CD4-positive, alpha-beta T cell treated with Interleukin-6 at 100 ng/mL for 8 hours (primary cell): ENCODE data around the gene ITPR2.

ENCODE experiments used
- DNase-seq: peaks from one replicate; pipeline ENCODE4 v3.0.0-alpha.2; 2020; ENCODE audit warnings: mixed read lengths, low spot score

ITPR2 gene

GRCh38 chr12:26389343-26389742, 443.7 kb downstream of the ITPR2 start:
- DNase-seq: no peak

GRCh38 chr12:26384536-26384935, 448.5 kb downstream of the ITPR2 start:
- no peak for DNase-seq

GRCh38 chr12:26383041-26383440, 450.0 kb downstream of the ITPR2 start:
- no peak for DNase-seq

- no peak for DNase-seq
Observed at GRCh38 chr12:26380897-26381296, 452.1 kb downstream of the ITPR2 start.

- DNase-seq: no peak
Observed at GRCh38 chr12:26379777-26380467, 453.1 kb downstream of the ITPR2 start.

DNA sequence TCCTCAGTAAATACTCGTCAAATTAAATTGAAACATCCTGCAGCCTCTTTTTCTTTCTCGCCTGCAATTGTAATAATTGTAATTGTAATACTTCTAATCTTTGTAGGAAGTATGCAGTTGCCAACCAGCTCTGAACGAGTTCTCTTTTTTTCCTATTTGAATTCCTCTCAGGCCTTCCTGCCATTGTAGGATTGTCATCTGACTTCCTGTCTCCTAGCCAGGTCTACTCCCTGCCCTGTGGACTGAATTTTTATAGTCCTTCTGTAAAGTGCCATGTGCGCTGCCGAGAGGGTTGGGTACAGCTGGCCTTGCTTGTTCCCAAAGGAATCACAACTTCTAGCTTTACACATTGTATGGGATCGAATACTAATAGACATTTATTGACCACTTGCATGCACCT, 454.3 kb downstream of the ITPR2 start:
- no peak for DNase-seq

- DNase-seq: no peak
Observed at GRCh38 chr12:26374934-26375680, 457.9 kb downstream of the ITPR2 start.

- no peak for DNase-seq
Observed at GRCh38 chr12:26373606-26374495, 459.1 kb downstream of the ITPR2 start.

DNA sequence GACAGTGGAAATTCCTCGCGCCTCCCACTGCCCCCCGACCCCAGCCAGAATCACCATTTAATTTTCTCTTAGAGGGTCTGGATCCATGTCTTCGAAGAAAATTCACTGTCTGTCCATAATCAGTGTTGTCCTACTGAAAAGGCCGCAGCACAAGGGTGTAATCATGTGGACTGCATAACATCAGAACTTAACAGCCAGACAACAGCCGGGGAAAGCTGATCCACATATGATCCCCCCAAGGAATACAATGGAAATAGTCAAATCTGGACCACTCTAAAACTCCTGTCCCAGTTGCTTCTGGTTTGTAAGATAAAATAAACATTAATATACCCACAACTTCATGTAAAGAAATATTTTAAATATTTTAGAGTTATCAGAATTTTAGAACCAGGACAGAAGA, 460.1 kb downstream of the ITPR2 start:
- no peak for DNase-seq

- DNase-seq: no peak
Observed at GRCh38 chr12:26370098-26370497, 462.9 kb downstream of the ITPR2 start.

- DNase-seq: no peak
Observed at GRCh38 chr12:26369588-26369987, 463.4 kb downstream of the ITPR2 start.

DNA sequence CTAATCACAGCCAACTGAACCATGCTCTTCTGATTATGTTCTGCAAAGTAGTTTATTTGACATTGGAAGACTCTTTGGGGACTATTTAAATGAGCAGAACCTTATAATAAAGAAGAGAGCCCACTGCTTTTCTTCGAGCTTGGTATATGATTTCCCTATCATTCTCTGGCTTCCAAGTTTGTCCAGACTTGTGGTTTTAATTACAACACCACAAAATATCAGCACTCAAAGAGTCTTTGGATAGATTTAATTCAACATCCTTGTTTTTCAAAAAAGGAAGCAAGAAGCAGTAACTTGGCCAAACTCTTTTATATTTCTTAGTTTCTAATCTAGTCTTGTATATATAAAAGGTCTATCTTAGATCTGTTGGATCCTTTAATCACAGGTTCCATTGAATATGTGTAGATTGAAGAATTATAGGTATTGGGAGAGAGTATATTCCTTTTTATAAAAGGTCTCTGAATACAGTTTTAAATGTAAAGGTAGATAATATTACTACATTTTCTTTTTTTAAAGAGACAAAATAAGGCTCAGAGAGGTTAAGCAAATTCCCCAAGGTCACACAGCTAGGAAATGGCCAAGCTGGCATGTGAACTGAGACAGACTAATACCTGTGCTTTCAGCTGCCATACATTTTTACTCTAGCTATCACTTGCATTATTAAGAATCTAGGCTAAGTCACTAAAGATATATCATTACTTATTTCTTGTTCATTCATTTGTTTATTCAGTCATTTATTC, 464.8 kb downstream of the ITPR2 start:
- no peak for DNase-seq

DNA sequence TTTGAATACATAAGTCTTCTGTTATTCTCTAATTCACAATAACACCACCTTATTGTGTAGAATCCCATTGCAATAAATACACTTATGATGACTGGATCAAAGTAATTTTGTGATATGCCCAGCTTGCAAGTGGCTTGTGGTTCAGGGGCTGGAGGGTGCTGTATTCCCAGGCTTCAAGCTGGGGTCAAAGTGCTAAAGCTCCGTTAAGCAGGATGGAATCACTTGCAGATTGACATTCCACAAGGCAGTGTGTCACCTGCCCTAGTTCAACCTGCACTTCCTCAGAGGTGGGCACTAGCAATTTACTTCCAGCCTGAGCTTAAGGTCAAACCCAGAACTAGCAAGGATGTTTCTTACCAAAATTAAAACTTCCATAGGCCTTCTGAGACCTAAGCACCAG, 471.0 kb downstream of the ITPR2 start:
- no peak for DNase-seq

- DNase-seq: no peak
Observed at GRCh38 chr12:26360062-26360461, 472.9 kb downstream of the ITPR2 start.

GRCh38 chr12:26359576-26359975, 473.4 kb downstream of the ITPR2 start:
- no peak for DNase-seq

GRCh38 chr12:26358651-26359050, 474.3 kb downstream of the ITPR2 start:
- DNase-seq: no peak

GRCh38 chr12:26347300-26347699, 485.7 kb downstream of the ITPR2 start:
- DNase-seq: no peak

- no peak for DNase-seq
Observed at GRCh38 chr12:26346736-26347135, 486.3 kb downstream of the ITPR2 start.

GRCh38 chr12:26345471-26346003, 487.5 kb downstream of the ITPR2 start:
- no peak for DNase-seq

DNA sequence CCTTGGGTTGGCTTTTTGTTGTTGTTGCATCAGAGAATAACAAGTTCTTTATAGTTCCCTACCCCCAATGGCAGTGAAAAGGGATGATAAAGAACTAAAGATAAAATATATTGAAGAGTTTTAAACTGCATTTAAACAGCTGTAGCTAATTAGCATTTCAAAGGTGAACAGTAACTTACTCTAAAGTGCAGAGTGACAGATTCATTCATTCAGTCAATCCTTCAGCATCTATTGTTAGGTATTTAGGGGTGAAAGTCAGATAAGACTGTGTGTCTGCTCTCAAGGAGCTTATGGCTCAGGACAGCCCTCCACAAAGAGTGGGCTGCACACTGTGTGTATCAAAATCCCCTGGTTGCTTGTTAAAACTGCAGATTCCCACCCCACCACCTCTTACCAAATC, 491.5 kb downstream of the ITPR2 start:
- DNase-seq: no peak

GRCh38 chr12:26340649-26341048, 492.3 kb downstream of the ITPR2 start:
- no peak for DNase-seq

DNA sequence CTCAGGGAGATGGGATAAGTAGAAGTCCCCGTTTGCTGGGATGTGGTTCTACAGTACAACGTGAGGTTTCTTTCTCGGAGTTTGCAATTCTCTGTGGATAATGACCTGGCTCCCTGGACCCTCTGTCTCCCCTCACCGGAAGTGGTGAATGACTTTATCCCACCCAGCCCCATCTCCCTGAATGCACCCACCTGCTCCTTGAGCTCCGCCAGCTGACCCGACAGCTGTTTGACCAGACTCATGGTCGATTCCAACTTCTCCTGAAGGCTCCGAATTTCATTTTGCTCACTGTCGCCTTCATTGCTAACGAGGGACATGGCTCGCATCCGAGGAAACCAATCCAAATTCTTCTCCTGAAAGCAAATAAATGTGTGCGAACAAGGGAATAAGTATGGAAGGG, 493.0 kb downstream of the ITPR2 start:
- DNase-seq: no peak
